ENCODE data around the gene NDUFA1.
"Not testable (repeated sequence)": the region's sequence is repeated elsewhere in the genome, so short reads cannot be mapped to it uniquely, and the experiment has no call there.

Gene NDUFA1

GRCh38 chrX:119900976-119901375 lies 29.3 kb downstream of the NDUFA1 start:
- DNase-seq (ENCODE audit: low read depth) = no peak

DNA sequence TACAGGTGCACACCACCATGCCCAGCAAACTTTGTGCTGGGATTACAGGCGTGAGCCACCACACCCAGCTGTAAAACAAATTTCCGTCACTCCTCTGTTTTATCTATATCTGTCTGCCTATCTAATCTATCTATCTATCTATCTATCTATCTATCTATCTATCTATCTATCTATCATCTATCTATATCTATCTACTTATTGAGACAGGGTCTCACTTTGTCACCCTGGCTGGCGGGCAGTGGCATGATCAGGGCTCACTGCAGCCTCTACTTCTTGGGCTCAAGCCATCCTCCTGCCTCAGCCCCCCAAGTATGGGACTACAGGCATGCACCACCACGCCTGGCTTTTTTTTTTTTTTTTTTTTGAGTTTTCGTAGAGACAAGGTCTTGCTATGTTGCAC lies 44.7 kb downstream of the NDUFA1 start:
- no peak for DNase-seq (ENCODE audit: low read depth)

DNA sequence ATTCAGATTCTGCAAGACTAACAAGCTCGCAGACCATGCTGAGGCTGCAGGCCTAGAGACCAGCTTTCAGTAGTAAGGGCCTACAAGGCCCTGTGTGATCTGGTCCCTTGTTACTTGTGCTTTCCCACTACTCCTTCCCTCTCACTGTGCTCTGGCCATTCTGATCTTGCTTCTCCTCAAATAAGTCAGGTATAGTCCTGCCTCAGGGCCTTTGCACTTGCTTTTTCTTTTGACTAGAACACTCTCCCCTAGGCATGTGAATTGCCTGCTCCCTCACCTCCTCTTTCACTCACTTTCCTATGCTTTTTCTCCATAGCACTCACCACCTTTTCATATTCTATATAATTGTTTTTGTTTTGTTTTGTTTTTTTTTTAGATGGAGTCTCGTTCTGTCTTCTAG lies 46.2 kb downstream of the NDUFA1 start:
- DNase-seq (ENCODE audit: low read depth) = no peak

DNA sequence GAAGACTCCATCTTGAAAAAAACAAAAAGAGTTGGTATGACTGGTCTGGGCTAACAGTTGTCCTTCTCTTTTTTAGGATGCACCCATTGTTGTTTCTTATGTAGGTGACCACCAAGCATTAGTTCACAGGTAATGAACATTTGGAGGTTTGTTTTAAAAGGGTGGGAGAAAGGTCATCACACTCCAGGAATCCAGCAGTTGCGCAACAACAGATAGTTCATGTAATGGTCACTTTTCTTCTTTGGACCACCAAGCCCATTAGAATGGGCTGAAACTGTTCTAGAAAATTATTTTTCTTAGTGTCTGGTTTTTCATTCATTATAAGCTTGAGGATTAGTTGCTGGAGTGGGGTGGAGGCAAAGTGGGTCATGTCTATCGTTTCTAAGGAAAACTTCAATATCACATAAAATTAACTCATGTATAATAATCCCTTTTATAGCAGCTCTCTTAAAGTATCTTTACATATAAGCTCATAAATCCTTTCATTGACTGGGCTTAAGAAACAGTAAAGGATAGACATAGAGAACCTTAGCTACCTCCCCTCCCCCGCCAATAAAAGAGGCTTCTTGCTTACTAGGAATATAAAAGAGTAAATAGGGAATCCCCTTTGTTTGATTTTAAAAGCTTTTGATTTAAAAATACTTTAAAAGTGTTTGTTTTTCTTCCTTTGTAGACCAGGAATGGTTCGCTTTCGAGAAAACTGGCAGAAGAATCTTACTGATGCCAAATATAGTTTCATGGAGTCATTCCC lies 48.4 kb downstream of the NDUFA1 start:
- DNase-seq (ENCODE audit: low read depth) = no peak

DNA sequence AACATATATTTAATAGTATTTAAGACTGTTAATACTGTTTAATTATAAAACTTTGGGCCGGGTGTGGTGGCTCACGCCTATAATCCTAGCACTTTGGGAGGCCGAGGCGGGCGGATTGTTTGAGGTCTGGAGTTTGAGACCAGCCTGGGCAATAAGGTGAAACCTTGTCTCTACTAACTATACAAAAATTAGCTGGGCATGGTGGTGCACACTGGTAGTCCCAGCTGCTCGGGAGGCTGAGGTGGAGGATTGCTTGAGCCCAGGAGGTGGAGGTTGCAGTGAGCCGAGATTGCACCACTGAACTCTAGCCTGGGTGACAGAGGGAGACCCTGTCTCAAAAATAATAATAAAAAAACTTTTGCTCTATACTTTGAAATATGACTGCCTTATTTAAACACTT lies 50.8 kb downstream of the NDUFA1 start:
- not testable (repeated sequence) for DNase-seq (ENCODE audit: low read depth)

All from HS-5 (cell line).